Glutamatergic neuron (in vitro differentiated cells): ENCODE measurements around the gene KLHL33. TPM values are rescaled to one million over a fixed set of nuclear protein-coding genes. Genes with fewer than 3 reads are reported as not detected.

Experiments
- DNase-seq: peaks from one replicate; pipeline ENCODE4 v3.0.0; 2022
- H3K27ac Mint-ChIP-seq: one replicate; pipeline ENCODE4 v1.8.0; 2020; ENCODE audit warnings: mild to moderate bottlenecking, mixed read lengths, inconsistent platforms; ENCODE audit not compliant: unreplicated experiment
- H3K27me3 Mint-ChIP-seq: one replicate; pipeline ENCODE4 v1.8.0; 2020; ENCODE audit warnings: mild to moderate bottlenecking, moderate library complexity, mixed read lengths, inconsistent platforms; ENCODE audit not compliant: unreplicated experiment
- H3K36me3 Mint-ChIP-seq: one replicate; pipeline ENCODE4 v1.8.0; 2020; ENCODE audit warnings: mild to moderate bottlenecking, mixed read lengths, inconsistent platforms; ENCODE audit not compliant: unreplicated experiment
- H3K4me1 Mint-ChIP-seq: one replicate; pipeline ENCODE4 v1.8.0; 2020; ENCODE audit warnings: mild to moderate bottlenecking, low read depth, mixed read lengths, inconsistent platforms; ENCODE audit not compliant: unreplicated experiment
- H3K4me3 Mint-ChIP-seq: one replicate; pipeline ENCODE4 v1.8.0; 2020; ENCODE audit warnings: mild to moderate bottlenecking, mixed read lengths, inconsistent platforms; ENCODE audit not compliant: unreplicated experiment
- H3K9me3 Mint-ChIP-seq: one replicate; pipeline ENCODE4 v1.8.0; 2020; ENCODE audit warnings: mild to moderate bottlenecking, moderate library complexity, mixed read lengths, inconsistent platforms; ENCODE audit not compliant: unreplicated experiment
- CTCF ChIP-seq: fragments of 200-600 bp; sonication (generic); IDR thresholded peaks from one replicate; pipeline ENCODE4 v1.5.0; 2021; ENCODE audit not compliant: partially characterized antibody, unreplicated experiment
- total RNA-seq: library from RNA; stranded (reverse); fragmentation: NEBNext Ultra II Directional; extraction: Animal tissue kit (Norgen Biotek cat#: 25700); gene quantifications from one replicate; pipeline ENCODE4 v1.2.1, GENCODE V29; 2021; ENCODE audit not compliant: unreplicated experiment

Gene KLHL33
- total RNA-seq, 1 donor from 2014 or later: 0.15 TPM

- TF ChIP-seq CTCF: no peak
- peak overlapping the region; percentile 22 for H3K27ac Mint-ChIP-seq
- DNase-seq: peak; percentile 51
- H3K4me3 Mint-ChIP-seq: peak overlapping the region; percentile 73
- H3K9me3 Mint-ChIP-seq: peaks cover 2% of the 10 kb centered on the region
- no peaks in the 10 kb centered on the region for H3K36me3 Mint-ChIP-seq
- peaks cover 7% of the 10 kb centered on the region for H3K27me3 Mint-ChIP-seq
- H3K4me1 Mint-ChIP-seq: no peaks in the 10 kb centered on the region
Measured at GRCh38 chr14:20434701-20435581, 1.0 kb downstream of the KLHL33 start.

GRCh38 chr14:20429801-20430669 is 5.9 kb downstream of the KLHL33 start:
- no peak for TF ChIP-seq CTCF
- H3K27ac Mint-ChIP-seq: no peak overlapping the region
- H3K4me1 Mint-ChIP-seq: no peaks in the 10 kb centered on the region
- no peaks in the 10 kb centered on the region for H3K27me3 Mint-ChIP-seq
- no peaks in the 10 kb centered on the region for H3K36me3 Mint-ChIP-seq
- peaks cover 3% of the 10 kb centered on the region for H3K9me3 Mint-ChIP-seq
- H3K4me3 Mint-ChIP-seq: no peak overlapping the region
- no peak for DNase-seq

GRCh38 chr14:20428802-20429201 is 7.2 kb downstream of the KLHL33 start:
- H3K4me3 Mint-ChIP-seq: no peak overlapping the region
- H3K27ac Mint-ChIP-seq: no peak overlapping the region
- H3K27me3 Mint-ChIP-seq: no peaks in the 10 kb centered on the region
- no peak for TF ChIP-seq CTCF
- H3K9me3 Mint-ChIP-seq: peaks cover 3% of the 10 kb centered on the region
- H3K36me3 Mint-ChIP-seq: no peaks in the 10 kb centered on the region
- H3K4me1 Mint-ChIP-seq: no peaks in the 10 kb centered on the region
- DNase-seq: no peak

- Mint-ChIP-seq H3K36me3 (no peaks in the 10 kb centered on the region), H3K27me3 (no peaks in the 10 kb centered on the region), H3K27ac (no peak overlapping the region), H3K4me3 (no peak overlapping the region), H3K4me1 (no peaks in the 10 kb centered on the region), H3K9me3 (peaks cover 3% of the 10 kb centered on the region)
- TF ChIP-seq CTCF: no peak
- DNase-seq: no peak
Measured at GRCh38 chr14:20428010-20428365, 8.0 kb downstream of the KLHL33 start.
